ENCODE measurements around the gene AQP12A. TPM values are rescaled to one million over a fixed set of nuclear protein-coding genes. Genes with fewer than 3 reads are reported as not detected.

The AQP12A gene
- total RNA-seq, 1 donor from 2014 or later: not detected

DNA sequence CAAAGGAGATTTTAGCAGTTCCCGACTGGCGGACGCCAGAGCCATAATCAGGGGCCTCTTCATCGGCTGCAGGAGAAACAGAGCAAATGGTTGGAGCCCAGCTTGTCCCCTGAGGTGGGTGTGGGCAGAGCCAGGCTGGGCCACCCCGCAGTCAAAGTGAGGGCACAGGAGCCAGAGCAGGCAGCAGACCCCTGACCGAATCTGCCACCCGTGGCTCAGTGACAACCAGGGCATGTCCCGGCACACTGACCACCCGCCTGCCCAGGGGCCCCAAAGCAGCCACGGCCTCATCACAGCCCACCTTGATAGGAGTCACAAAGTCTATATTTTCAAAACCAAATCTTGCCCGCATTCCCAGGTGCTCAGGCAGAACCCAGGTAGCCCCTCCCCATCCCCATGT is 55.6 kb downstream of the AQP12A start:
- Histone ChIP-seq H3K27ac (ENCODE audit: low read depth, low read length) (no peak overlapping the region), H3K9ac (ENCODE audit: low read depth in 1 of 3, low read length in 3 of 3) (no peak overlapping the region), H3K36me3 (ENCODE audit: control insufficient read depth in 3 of 3, insufficient read depth in 3 of 3, low read length in 3 of 3) (no peaks in the 10 kb centered on the region), H3K4me3 (ENCODE audit: low read length in 3 of 3) (no peak overlapping the region), H3K27me3 (ENCODE audit: control insufficient read depth in 3 of 3, insufficient read depth in 3 of 3, low read length in 3 of 3) (peaks cover 0 to 5% (median 0%) of the 10 kb centered on the region in 3 donors), H3K9me3 (ENCODE audit: control insufficient read depth in 3 of 3, low read length in 3 of 3) (no peaks in the 10 kb centered on the region), H3K4me1 (ENCODE audit: control insufficient read depth in 3 of 3, insufficient read depth in 3 of 3, low read length in 3 of 3) (no peaks in the 10 kb centered on the region)

Small RNA genes within 50 kb of the gene (small RNA-seq; reads per million reads assigned to genes)
- gene AC011298.3: not detected

Other genes starting within 250 kb of the AQP12A start
- 5.2 TPM for gene ANKMY1, start 133.9 kb upstream of the AQP12A start, total RNA-seq
- 8.4 TPM for gene DUSP28, start 131.5 kb upstream of the AQP12A start, total RNA-seq
- 15.7 TPM for gene RNPEPL1, start 123.4 kb upstream of the AQP12A start, total RNA-seq
- 12.0 TPM for gene CAPN10, start 105.1 kb upstream of the AQP12A start, total RNA-seq
- gene GPR35, start 66.4 kb upstream of the AQP12A start, total RNA-seq: 1.0 TPM
- gene AQP12B, start 9.0 kb upstream of the AQP12A start, total RNA-seq: not detected
- 4.7 TPM for gene KIF1A, start 128.4 kb downstream of the AQP12A start, total RNA-seq
- gene AGXT, start 177.0 kb downstream of the AQP12A start, total RNA-seq: not detected
- not detected for gene MAB21L4, start 204.3 kb downstream of the AQP12A start, total RNA-seq
- gene CROCC2, start 214.5 kb downstream of the AQP12A start, total RNA-seq: under 0.01 TPM

Data from skeletal muscle tissue (tissue), 5 donors.